Panc1 (cell line): ENCODE results near the gene RESF1. TPM values are rescaled to one million over a fixed set of nuclear protein-coding genes. Genes with fewer than 3 reads are reported as not detected.

Source experiments
- ATAC-seq: fragments of 200-7000 bp; cut with Tn5 transposase; 2 replicates; pipeline ENCODE4 v1.9.1; 2020; ENCODE audit warnings: mild to moderate bottlenecking, moderate library complexity
- BruUV-seq: library from RNA; stranded (reverse); fragments of 400-500 nt; replicated peaks from 2 replicates; lab custom pipeline; 2021; lab: Mats Ljungman, UMichigan
- CTCF ChIA-PET: fragments of 300-600 bp; sonication (Branson Sonifier 250); formaldehyde crosslinking; loops from one replicate; lab custom pipeline; 2022; ENCODE audit warnings: antibody characterized with exemption; lab: Charles Lee
- POLR2A ChIA-PET: fragments of 300-600 bp; sonication (Branson Sonifier 250); formaldehyde crosslinking; loops from one replicate; lab custom pipeline; 2022; ENCODE audit warnings: antibody characterized with exemption; lab: Charles Lee
- DNase-seq: peaks from one replicate; pipeline ENCODE4 v3.0.0-alpha.2; 2010; ENCODE audit warnings: low read depth, low spot score
- H3K27ac ChIP-seq: 2 replicates; pipeline ENCODE4 v1.5.1; 2011; ENCODE audit warnings: mild to moderate bottlenecking, low read length, inconsistent platforms
- H3K27me3 ChIP-seq: fragments of 200-500 bp; sonication (Bioruptor generic); 2 replicates; pipeline ENCODE4 v1.6.0; 2014; ENCODE audit warnings: low read length, inconsistent platforms; ENCODE audit not compliant: control insufficient read depth, insufficient read depth
- H3K36me3 ChIP-seq: fragments of 200-500 bp; sonication (Bioruptor generic); 2 replicates; pipeline ENCODE4 v1.5.1; 2014; ENCODE audit warnings: inconsistent platforms, mild to moderate bottlenecking, low read length, moderate library complexity; ENCODE audit not compliant: control insufficient read depth, insufficient read depth
- H3K4me1 ChIP-seq: 2 replicates; pipeline ENCODE4 v1.5.1; 2011; ENCODE audit warnings: inconsistent platforms, mild to moderate bottlenecking, low read length, moderate library complexity; ENCODE audit not compliant: control insufficient read depth, insufficient read depth
- H3K4me3 ChIP-seq, 2 experiments: 2 replicates each; pipeline ENCODE4 v1.5.1; 2011 to 2012; ENCODE audit warnings: low read depth in 2 of 2, low read length in 2 of 2, mild to moderate bottlenecking in 2 of 2, inconsistent platforms in 1 of 2, moderate library complexity in 1 of 2
- H3K9me3 ChIP-seq: fragments of 200-500 bp; sonication (Bioruptor generic); 2 replicates; pipeline ENCODE4 v1.5.1; 2014; ENCODE audit warnings: low read depth, mild to moderate bottlenecking, inconsistent platforms, low read length, moderate library complexity; ENCODE audit not compliant: control insufficient read depth, insufficient read depth
- POLR2AphosphoS5 ChIP-seq: IDR thresholded peaks from 2 replicates; pipeline ENCODE4 v1.6.1; 2012; ENCODE audit warnings: mild to moderate bottlenecking, low read depth, low read length, moderate library complexity
- SIN3A ChIP-seq: IDR thresholded peaks from 2 replicates; pipeline ENCODE4 v1.6.1; 2012; ENCODE audit warnings: low read depth, mild to moderate bottlenecking, low read length, moderate library complexity, borderline replicate concordance; ENCODE audit not compliant: insufficient read depth
- TCF7L2 ChIP-seq: IDR thresholded peaks from 2 replicates; pipeline ENCODE4 v1.6.1; 2011; ENCODE audit warnings: mild to moderate bottlenecking, low read depth, low read length, inconsistent platforms
- in situ Hi-C: cut with HindIII; loops from 2 replicates; pipeline ENCODE4 v1.10.0; 2016; ENCODE audit warnings: low sequenced_read_pairs, low pct_unique_long_range_greater_than_20kb
- intact Hi-C: fragments of 100-400 bp; cut with micrococcal nuclease; formaldehyde crosslinking; loops from one replicate; pipeline ENCODE4 v1.10.0; 2022; ENCODE audit not compliant: unreplicated experiment
- total RNA-seq: library from RNA; stranded (reverse); gene quantifications from one replicate; pipeline ENCODE4 v1.2.1, GENCODE V29; 2021; ENCODE audit not compliant: unreplicated experiment
- TF ChIP-seq, protein P1 (sequence below), 2 experiments: IDR thresholded peaks; 2 replicates each; pipeline ENCODE4 v1.6.1; 2011 to 2012; ENCODE audit warnings: low read depth in 2 of 2, control low read depth in 1 of 2, low read length in 1 of 2, mild to moderate bottlenecking in 1 of 2, moderate library complexity in 1 of 2; ENCODE audit not compliant: insufficient read depth in 1 of 2
- TF ChIP-seq, protein P2 (sequence below): fragments of 450-650 bp; IDR thresholded peaks from 2 replicates; pipeline ENCODE4 v1.5.1; 2017; ENCODE audit warnings: mild to moderate bottlenecking

The RESF1 gene
- total RNA-seq, 1 experiment from 2014 or later: 42.4 TPM

DNA sequence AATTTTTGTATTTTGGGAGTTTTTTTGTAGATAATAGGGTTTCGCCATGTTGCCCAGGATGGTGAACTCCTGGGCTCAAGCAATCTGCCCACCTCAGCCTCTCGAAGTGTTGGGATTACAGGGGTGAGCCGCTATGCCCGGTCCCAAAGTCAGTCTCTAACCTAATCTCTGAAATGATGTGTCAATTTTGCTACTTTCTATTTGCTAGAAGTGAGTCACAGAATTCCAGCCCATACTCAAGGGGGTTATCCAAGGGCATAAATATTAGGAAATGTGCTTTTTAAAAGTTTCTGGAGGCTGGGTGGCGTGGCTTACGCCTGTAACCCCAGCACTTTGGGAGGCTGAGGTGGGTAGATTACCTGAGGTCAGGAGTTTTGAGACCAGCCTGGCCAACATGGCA is 40.5 kb downstream of the RESF1 start:
- ChIA-PET CTCF (interaction anchor here (0.6 kb wide), 1 partner anchor 321 kb away, joined by 3 read pairs; no protein-coding TSS in a partner anchor), POLR2A (no interaction called here)
- H3K9me3 ChIP-seq: no peaks in the 10 kb centered on the region
- no peaks in the 10 kb centered on the region for H3K27me3 ChIP-seq
- intact Hi-C loops (no loop called here), in situ Hi-C loops (no loop called here)
- no peak for ATAC-seq
- BruUV-seq: no TSS peak
- no peak for DNase-seq
- H3K36me3 ChIP-seq: no peaks in the 10 kb centered on the region
- TF ChIP-seq SIN3A: no peak
- TF ChIP-seq, protein P1, sequence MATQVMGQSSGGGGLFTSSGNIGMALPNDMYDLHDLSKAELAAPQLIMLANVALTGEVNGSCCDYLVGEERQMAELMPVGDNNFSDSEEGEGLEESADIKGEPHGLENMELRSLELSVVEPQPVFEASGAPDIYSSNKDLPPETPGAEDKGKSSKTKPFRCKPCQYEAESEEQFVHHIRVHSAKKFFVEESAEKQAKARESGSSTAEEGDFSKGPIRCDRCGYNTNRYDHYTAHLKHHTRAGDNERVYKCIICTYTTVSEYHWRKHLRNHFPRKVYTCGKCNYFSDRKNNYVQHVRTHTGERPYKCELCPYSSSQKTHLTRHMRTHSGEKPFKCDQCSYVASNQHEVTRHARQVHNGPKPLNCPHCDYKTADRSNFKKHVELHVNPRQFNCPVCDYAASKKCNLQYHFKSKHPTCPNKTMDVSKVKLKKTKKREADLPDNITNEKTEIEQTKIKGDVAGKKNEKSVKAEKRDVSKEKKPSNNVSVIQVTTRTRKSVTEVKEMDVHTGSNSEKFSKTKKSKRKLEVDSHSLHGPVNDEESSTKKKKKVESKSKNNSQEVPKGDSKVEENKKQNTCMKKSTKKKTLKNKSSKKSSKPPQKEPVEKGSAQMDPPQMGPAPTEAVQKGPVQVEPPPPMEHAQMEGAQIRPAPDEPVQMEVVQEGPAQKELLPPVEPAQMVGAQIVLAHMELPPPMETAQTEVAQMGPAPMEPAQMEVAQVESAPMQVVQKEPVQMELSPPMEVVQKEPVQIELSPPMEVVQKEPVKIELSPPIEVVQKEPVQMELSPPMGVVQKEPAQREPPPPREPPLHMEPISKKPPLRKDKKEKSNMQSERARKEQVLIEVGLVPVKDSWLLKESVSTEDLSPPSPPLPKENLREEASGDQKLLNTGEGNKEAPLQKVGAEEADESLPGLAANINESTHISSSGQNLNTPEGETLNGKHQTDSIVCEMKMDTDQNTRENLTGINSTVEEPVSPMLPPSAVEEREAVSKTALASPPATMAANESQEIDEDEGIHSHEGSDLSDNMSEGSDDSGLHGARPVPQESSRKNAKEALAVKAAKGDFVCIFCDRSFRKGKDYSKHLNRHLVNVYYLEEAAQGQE (IDR thresholded peaks at IDR 0.05; ENCODE audit: insufficient read depth in 1 of 2, low read depth in 2 of 2, low read length in 1 of 2): no peak
- TF ChIP-seq, protein P2, sequence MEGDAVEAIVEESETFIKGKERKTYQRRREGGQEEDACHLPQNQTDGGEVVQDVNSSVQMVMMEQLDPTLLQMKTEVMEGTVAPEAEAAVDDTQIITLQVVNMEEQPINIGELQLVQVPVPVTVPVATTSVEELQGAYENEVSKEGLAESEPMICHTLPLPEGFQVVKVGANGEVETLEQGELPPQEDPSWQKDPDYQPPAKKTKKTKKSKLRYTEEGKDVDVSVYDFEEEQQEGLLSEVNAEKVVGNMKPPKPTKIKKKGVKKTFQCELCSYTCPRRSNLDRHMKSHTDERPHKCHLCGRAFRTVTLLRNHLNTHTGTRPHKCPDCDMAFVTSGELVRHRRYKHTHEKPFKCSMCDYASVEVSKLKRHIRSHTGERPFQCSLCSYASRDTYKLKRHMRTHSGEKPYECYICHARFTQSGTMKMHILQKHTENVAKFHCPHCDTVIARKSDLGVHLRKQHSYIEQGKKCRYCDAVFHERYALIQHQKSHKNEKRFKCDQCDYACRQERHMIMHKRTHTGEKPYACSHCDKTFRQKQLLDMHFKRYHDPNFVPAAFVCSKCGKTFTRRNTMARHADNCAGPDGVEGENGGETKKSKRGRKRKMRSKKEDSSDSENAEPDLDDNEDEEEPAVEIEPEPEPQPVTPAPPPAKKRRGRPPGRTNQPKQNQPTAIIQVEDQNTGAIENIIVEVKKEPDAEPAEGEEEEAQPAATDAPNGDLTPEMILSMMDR: no peak
- TF ChIP-seq TCF7L2: no peak
- TF ChIP-seq POLR2AphosphoS5: no peak
- no peak overlapping the region for H3K27ac ChIP-seq
- H3K4me1 ChIP-seq: no peaks in the 10 kb centered on the region
- H3K4me3 ChIP-seq: no peak overlapping the region

DNA sequence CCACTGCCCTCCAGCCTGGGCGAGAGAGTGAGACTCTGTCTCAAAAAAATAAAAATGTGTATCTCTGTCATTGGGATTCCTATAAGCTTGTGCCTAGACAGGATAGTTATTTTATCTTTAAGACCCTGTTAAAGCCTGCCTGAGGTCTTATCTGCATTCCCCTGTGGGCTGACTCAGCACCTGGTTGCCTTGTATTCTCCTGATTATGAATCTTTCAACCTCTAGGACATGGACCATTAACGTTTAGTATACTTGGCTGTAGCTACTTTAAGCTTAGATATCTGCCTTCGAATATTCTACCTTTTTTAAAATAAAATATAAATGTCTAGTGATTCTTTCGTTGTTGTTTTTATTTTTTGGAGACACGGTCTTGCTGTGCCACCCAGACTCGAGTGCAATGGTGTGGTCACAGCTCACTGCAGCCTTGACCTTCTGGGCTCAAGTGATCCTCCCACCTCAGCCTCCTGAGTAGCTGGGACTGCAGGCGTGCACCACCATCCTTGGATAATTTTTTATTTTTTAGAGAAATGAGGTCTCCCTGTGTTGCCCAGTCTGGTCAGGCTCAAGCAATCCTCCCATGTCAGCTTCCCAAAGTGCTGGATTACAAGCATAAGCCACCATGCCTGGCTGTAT is 41.3 kb downstream of the RESF1 start:
- ChIA-PET CTCF (interaction anchor here (0.6 kb wide), 1 partner anchor 322 kb away, joined by 3 read pairs; no protein-coding TSS in a partner anchor), POLR2A (no interaction called here)
- ATAC-seq (no peak), DNase-seq (no peak)
- no peaks in the 10 kb centered on the region for H3K36me3 ChIP-seq
- no peaks in the 10 kb centered on the region for H3K4me1 ChIP-seq
- no peaks in the 10 kb centered on the region for H3K9me3 ChIP-seq
- no TSS peak for BruUV-seq
- in situ Hi-C loops: no loop called here
- no peaks in the 10 kb centered on the region for H3K27me3 ChIP-seq
- intact Hi-C loops: no loop called here
- no peak overlapping the region for H3K4me3 ChIP-seq
- no peak for TF ChIP-seq POLR2AphosphoS5
- no peak for TF ChIP-seq TCF7L2
- TF ChIP-seq, protein P2: no peak
- TF ChIP-seq, protein P1 (IDR thresholded peaks at IDR 0.05; ENCODE audit: insufficient read depth in 1 of 2, low read depth in 2 of 2, low read length in 1 of 2): no peak
- no peak for TF ChIP-seq SIN3A
- no peak overlapping the region for H3K27ac ChIP-seq
